ENCODE measurements around the gene NR2C2AP. TPM values are rescaled to one million over a fixed set of nuclear protein-coding genes. Genes with fewer than 3 reads are reported as not detected.

NR2C2AP gene
- total RNA-seq, 1 experiment from 2014 or later = 22.6 TPM

- no peak for DNase-seq (ENCODE audit: low read depth)
Measured at GRCh38 chr19:19152668-19153384, 50.4 kb downstream of the NR2C2AP start.

DNA sequence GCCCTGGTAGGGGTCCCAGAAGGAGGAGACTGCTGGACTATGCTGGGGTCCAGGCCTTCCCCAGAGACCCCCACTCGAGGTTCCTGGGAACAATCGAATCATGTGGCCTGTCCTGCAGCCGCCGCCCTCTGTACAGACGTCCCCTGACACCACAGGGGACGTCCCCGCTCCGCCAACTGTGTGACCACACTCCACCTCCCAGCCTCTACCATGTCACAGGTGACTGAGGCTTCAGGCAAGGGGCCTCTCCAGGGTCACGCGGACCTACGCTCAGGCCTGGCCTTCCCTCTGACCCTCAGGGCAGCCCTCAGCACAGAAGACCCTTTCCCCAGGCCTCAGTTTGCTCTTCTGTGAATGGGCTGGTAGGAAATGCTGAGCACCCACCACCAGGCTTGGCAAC, 51.8 kb downstream of the NR2C2AP start:
- no peak for DNase-seq (ENCODE audit: low read depth)

Other genes starting within 250 kb of the NR2C2AP start
- 31.8 and 49.0 TPM in 2 replicates for gene SUGP2, start 169.9 kb downstream of the NR2C2AP start, total RNA-seq (2014; rRNA removed; shearing (Covaris generic))
- gene ARMC6, start 169.8 kb downstream of the NR2C2AP start, total RNA-seq (2014; rRNA removed; shearing (Covaris generic)) = 38.2 and 40.3 TPM in 2 replicates
- 8.4 and 10.3 TPM in 2 replicates for gene SLC25A42, start 139.4 kb downstream of the NR2C2AP start, total RNA-seq (2014; rRNA removed; shearing (Covaris generic))
- gene TMEM161A, start 64.9 kb downstream of the NR2C2AP start, total RNA-seq (2014; rRNA removed; shearing (Covaris generic)) = 27.4 and 33.0 TPM in 2 replicates
- 0.25 and 0.94 TPM in 2 replicates for gene MEF2B, start 33.2 kb downstream of the NR2C2AP start, total RNA-seq (2014; rRNA removed; shearing (Covaris generic))
- 10.3 and 17.0 TPM in 2 replicates for gene BORCS8, start 11.3 kb downstream of the NR2C2AP start, total RNA-seq (2014; rRNA removed; shearing (Covaris generic))
- 110 and 115 TPM in 2 replicates for gene RFXANK, start 11.2 kb downstream of the NR2C2AP start, total RNA-seq (2014; rRNA removed; shearing (Covaris generic))
- gene NCAN, start 8.5 kb upstream of the NR2C2AP start, total RNA-seq (2014; rRNA removed; shearing (Covaris generic)) = not detected in 2 replicates
- not detected in 2 replicates for gene TM6SF2, start 69.9 kb upstream of the NR2C2AP start, total RNA-seq (2014; rRNA removed; shearing (Covaris generic))
- 22.3 and 23.4 TPM in 2 replicates for gene SUGP1, start 117.1 kb upstream of the NR2C2AP start, total RNA-seq (2014; rRNA removed; shearing (Covaris generic))
- 30.2 and 31.1 TPM in 2 replicates for gene MAU2, start 117.4 kb upstream of the NR2C2AP start, total RNA-seq (2014; rRNA removed; shearing (Covaris generic))
- 18.3 and 48.7 TPM in 2 replicates for gene GATAD2A, start 202.3 kb upstream of the NR2C2AP start, total RNA-seq (2014; rRNA removed; shearing (Covaris generic))

All from M059J (cell line).